Activated gamma-delta T cell treated with Interleukin-2 at 50 U/mL for 16 hours (primary cell): ENCODE data around the gene ADAM21.
"Not testable (repeated sequence)": the region's sequence is repeated elsewhere in the genome, so short reads cannot be mapped to it uniquely, and the experiment has no call there.

Experiments used
- DNase-seq: peaks from one replicate; pipeline ENCODE4 v3.0.0-alpha.2; 2020

The ADAM21 gene

DNA sequence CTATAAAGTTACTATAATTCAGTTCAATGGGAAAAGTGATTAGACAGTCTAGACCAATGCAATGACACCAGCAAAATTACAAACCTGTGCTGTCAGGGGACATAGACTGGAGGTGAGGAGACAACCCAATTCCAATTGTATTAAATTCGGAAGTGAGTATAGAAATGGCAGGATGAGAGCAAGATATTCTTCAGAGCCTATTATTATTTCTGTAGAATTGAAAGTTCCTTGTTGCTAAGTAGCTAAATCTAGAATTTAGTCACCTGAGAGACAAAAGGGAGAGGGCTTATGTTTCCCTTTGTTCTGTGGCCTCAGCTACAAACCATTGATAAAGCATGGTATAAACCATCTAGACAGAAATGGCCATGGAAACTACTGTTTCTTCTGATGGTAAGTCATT, at the start of gene ADAM21:
Gene ADAM21, plus strand, starts transcription at position 301 of the 400 bp plus-strand sequence. CDS start 5,326 bp downstream, outside the sequence.
- DNase-seq: no peak

DNA sequence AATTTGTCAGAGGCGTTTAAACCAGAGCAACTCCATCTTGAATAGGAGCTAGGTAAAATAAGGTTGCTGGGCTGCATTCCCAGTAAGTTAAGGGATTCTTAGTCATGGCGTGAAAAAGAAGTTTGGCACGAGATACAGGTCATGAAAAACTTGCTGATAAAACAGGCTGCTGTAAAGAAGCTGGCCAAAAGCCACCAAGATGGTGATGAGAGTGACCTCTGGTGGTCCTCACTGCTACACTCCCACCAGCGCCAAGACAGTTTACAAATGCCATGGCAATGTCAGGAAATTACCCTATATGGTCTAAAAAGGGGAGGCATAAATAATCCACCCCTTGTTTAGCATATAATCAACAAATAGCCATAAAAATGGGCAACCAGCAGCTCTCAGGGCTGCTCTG, 48.6 kb upstream of the ADAM21 start:
- DNase-seq: not testable (repeated sequence)

DNA sequence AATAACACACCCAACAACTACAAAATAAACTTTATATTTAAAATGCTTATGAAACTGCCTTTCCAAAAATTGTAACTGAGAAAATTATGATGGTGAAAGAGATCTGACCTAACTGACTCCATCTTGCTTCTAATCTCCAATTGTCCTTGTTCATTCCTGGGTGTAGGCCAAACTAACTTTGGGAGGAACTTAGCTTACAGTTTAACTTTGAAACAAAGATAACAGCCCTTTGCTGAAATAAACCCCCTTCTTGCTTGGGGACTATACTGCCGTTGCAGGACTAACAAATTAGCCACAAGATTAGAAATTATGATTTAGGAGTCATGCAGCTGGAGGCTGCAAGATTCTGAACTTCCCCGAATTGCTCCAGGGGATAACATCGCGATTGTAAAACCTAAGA, 45.8 kb upstream of the ADAM21 start:
- DNase-seq: not testable (repeated sequence)

GRCh38 chr14:70407621-70408020, 44.4 kb upstream of the ADAM21 start:
- no peak for DNase-seq

DNA sequence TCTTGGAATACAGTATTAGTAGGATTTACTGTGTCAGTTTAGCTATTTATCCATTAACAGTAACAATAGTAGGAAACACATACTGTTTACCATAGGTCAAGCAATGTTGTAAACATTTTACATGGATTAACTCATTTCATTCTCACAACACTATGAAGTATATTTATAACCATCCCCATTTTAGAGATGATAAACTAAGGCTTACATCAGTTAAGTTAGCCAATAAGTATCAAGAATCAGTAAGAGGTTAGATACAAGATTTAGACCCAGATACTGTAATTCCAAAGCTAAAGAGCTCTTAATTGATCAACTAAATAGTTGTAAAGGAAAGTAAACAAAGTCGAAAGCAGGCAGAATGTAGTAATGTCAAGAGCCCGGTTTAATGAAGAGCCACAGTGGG, 36.2 kb upstream of the ADAM21 start:
- no peak for DNase-seq

- DNase-seq: no peak
Observed at GRCh38 chr14:70416338-70416724, 35.6 kb upstream of the ADAM21 start.

GRCh38 chr14:70416725-70417349, 35.1 kb upstream of the ADAM21 start, which contains the start of gene SYNJ2BP:
SYNJ2BP (minus strand) TSS chr14:70417090; CDS start chr14:70416963, 127 bp downstream.
- peak; percentile 47 for DNase-seq

DNA sequence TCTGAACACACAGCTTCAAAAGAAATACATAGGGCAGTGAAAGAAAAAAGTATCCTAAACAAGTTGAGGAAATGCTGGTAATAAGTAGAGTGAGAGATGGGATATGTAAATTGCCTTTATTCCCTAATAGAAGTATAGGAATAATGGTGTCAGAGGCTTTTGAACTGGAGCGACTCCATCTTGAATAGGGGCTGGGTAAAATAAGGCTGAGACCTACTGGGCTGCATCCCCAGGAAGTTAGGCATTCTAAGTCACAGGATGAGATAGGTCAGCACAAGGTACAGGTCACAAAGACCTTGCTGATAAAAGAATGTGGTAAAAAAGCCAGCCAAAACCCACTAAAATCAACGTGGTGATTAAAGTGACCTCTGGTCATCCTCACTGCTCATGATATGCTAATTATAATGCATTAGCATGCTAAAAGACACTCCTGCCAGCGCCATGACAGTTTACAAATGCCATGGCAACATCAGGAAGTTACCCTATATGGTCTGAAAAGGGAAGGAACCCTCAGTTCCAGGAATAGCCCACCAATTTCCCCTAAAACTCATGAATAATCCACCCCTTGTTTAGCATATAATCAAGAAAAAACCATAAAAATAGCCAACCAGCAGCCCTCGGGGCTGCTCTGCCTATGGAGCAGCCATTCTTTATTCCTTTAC, 32.6 kb upstream of the ADAM21 start:
- DNase-seq: not testable (repeated sequence)

- DNase-seq: no peak
Observed at GRCh38 chr14:70422538-70422937, 29.4 kb upstream of the ADAM21 start.

GRCh38 chr14:70425354-70425753, 26.6 kb upstream of the ADAM21 start:
- DNase-seq: no peak

DNA sequence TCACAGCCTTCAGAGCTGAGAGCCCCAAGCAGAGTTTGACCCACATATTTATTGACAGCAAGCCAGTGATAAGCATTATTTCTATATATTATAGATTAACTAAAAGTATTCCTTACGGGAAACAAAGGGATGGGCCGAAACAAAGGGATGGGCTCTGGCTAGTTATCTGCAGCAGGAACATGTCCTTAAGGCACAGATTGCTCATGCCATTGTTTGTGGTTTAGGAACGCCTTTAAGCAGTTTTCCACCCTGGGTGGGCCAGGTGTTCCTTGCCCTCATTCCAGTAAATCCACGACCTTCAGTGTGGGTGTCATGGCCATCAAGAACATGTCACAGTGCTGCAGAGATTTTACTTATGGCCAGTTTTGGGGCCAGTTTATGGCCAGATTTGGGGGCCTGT, 25.4 kb upstream of the ADAM21 start:
- not testable (repeated sequence) for DNase-seq

- no peak for DNase-seq
Observed at GRCh38 chr14:70436867-70437266, 15.1 kb upstream of the ADAM21 start.

DNA sequence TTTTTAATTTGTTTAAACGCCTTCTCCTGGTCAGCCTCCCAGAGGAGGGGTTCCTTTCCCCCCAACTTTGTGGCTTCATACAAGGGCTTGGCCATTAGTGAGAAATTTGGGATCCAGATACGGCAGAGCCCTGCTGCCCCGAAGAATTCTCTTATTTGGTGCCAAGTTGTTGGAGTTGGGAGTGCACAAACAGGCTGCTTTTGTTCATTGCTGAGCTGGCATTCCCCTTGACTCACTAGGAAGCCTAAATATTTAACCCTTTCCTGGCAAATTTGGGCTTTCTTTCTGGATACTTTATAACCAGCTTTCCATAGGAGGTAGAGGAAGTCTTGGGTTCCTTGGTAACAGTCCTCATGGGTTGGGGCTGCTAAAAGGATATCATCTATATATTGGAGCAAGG, 10.3 kb upstream of the ADAM21 start:
- DNase-seq: no peak

DNA sequence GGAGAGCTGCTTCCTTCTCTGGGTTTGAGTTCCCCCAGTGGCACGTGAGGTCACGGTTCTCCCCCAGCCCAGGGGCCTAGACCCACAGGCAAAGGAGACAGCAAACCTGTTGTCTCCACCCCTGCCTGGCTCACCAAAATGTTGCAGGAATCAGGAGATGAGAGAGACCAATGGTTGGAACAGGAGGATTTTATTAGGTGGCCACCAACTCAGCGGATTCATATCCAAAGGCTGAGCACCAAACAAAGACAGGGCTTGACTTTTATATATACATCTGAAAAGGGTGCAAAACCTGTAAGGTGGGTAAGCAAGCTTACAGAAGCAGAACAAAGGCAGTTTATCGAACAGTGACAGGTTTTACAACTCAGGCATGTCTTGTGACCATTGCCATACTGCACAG, 9.2 kb upstream of the ADAM21 start:
- DNase-seq: no peak

DNA sequence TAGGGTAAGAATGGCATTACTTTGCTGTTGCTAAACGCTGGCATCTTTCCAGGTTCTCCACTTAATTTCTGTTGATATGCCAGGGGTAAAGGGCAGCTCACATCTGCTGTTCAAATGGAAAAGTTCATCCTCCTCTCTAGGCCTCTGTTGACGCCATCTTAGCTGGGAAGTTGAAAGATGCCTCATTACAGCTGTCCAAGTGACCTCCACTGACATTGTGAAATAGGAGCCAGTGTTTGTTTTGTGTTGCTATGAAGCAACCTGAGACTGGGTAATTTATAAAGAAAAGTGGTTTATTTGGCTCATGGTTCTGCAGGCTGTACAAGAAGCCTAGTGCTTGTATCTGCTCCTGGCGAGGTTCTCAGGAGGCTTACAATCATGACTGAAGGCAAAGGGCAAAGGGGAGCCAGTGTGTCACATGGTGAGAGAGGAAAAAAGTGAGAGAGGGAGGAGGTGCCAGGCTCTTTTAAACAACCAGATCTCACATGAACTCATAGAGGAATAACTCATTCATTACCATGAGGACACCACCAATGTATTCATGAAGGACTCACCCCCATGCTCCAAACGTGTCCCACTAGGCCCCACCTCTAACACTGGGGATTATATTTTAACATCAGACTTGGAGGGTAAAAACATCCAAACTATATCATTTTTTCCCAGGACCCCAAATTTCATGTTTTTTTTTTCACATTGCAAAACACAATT, 3.2 kb upstream of the ADAM21 start:
- DNase-seq: no peak

GRCh38 chr14:70454731-70455130, 2.8 kb downstream of the ADAM21 start:
- DNase-seq: no peak

- DNase-seq: no peak
Observed at GRCh38 chr14:70468731-70469130, 16.8 kb downstream of the ADAM21 start.

- not testable (repeated sequence) for DNase-seq
Observed at GRCh38 chr14:70470863-70471563, 19.0 kb downstream of the ADAM21 start.

DNA sequence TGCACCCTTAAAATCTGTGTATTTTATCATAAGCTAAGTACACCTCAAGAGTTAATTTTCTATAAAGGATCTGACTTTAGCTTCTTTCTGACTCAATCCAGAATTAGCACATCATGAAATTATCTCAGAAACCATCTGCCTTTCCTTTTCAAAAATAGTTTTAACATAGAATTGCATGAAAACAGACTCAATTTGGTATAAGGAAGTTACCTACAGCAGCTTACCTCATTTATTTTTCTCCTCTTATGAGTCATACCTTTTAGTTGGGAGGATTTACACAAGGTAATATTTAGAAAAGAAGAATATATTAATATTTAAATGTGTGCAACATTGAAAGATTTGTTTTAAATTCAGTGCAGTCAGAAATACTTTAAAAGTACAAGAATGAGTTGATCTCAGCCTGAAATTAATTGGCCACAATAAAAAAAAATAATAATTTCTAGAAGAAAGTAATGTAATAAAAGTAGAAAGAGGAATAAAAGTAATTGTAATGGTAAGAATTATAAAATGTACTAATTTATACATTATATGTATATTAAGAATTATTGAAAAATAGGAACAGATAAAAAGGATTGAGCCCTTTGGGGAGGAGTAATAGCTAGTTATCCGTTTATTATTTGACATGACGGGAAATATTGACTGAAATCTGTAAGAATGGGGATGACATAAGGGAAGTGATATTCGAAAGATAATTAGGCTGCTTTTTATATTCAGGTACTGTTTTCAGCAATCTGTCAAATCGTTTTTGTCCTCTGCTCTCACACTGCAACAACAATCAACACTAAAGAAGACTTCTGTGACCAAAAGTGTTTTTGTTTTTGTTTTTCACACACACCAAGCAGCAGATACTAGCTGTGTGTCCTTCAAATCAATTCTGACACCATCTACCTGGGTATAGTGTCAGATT, 20.5 kb downstream of the ADAM21 start:
- no peak for DNase-seq

DNA sequence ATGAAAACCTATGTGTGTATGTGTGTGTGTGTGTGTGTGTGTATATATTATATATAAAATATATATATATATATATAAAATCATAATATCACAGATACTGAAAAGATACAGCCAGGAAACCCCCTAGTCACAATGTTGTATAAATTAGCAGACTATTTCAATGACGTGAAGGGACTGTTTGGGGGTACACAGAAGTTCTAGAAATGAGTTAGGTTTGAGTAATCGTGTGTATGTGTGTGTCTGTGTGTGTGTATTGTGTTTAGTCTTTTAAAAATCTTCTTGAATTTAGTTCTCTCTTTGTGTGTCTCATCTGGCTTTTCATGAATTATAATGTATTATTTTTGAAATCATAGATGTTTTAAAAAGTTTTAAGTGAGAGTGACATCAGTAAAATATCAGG, 21.9 kb downstream of the ADAM21 start:
- DNase-seq: no peak

DNA sequence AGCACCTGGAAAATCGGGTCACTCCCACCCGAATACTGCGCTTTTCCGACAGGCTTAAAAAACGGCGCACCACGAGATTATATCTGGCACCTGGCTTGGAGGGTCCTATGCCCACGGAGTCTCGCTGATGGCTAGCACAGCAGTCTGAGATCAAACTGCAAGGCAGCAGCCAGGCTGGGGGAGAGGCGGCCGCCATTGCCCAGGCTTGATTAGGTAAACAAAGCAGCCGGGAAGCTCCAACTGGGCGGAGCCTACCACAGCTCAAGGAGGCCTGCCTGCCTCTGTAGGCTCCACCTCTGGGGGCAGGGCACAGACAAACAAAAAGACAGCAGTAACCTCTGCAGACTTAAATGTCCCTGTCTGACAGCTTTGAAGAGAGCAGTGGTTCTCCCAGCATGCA, 23.5 kb downstream of the ADAM21 start:
- not testable (repeated sequence) for DNase-seq
